ENCODE data around the gene SECISBP2.

DNA sequence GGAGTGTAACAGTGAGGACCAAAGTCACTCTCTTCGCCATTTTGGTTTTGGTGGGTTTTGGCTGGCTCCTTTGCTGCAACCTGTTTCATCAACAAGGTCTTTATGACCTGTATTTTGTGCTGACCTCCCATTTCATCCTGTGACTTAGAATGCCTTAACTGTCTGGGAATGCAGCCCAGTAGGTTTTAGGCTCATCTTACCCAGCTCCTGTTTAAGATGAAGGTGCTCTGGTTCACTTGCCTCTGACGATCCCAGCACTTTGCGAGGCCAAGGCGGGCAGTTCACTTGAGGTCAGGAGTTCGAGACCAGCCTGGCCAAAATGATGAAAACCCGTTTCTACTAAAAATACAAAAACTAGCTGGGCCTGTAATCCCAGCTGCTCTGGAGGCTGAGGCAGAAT lies 9.1 kb upstream of the SECISBP2 start:
- TF ChIP-seq, protein P1, sequence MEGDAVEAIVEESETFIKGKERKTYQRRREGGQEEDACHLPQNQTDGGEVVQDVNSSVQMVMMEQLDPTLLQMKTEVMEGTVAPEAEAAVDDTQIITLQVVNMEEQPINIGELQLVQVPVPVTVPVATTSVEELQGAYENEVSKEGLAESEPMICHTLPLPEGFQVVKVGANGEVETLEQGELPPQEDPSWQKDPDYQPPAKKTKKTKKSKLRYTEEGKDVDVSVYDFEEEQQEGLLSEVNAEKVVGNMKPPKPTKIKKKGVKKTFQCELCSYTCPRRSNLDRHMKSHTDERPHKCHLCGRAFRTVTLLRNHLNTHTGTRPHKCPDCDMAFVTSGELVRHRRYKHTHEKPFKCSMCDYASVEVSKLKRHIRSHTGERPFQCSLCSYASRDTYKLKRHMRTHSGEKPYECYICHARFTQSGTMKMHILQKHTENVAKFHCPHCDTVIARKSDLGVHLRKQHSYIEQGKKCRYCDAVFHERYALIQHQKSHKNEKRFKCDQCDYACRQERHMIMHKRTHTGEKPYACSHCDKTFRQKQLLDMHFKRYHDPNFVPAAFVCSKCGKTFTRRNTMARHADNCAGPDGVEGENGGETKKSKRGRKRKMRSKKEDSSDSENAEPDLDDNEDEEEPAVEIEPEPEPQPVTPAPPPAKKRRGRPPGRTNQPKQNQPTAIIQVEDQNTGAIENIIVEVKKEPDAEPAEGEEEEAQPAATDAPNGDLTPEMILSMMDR (IDR thresholded peaks at IDR 0.05), result no peak
- TF ChIP-seq POLR2A (IDR thresholded peaks at IDR 0.05), result no peak
